Endothelial cell of umbilical vein (primary cell): ENCODE data around the gene AMT.

Source experiments
- EZH2 ChIP-seq: IDR thresholded peaks from 2 replicates; pipeline ENCODE4 v1.6.1; 2012; ENCODE audit warnings: borderline replicate concordance, low read depth, mild to moderate bottlenecking, moderate library complexity, low read length, inconsistent platforms; ENCODE audit not compliant: severe bottlenecking
- FOS ChIP-seq: IDR thresholded peaks from 2 replicates; pipeline ENCODE4 v1.6.1; 2011; ENCODE audit warnings: mild to moderate bottlenecking, low read length, moderate library complexity, borderline replicate concordance; ENCODE audit not compliant: insufficient read depth
- JUN ChIP-seq: IDR thresholded peaks from 2 replicates; pipeline ENCODE4 v1.6.1; 2011; ENCODE audit warnings: borderline replicate concordance, low read depth; ENCODE audit not compliant: insufficient read length, insufficient read depth
- MYC ChIP-seq: IDR thresholded peaks from one replicate; pipeline ENCODE4 v1.6.1; 2011; ENCODE audit warnings: mild to moderate bottlenecking, low read depth, low read length
- POLR2A ChIP-seq: IDR thresholded peaks from 2 replicates; pipeline ENCODE4 v1.6.1; 2012; ENCODE audit warnings: low read depth, mild to moderate bottlenecking, control low read depth, low read length
- POLR2AphosphoS5 ChIP-seq: IDR thresholded peaks from 2 replicates; pipeline ENCODE4 v1.6.1; 2012; ENCODE audit warnings: low read depth, mild to moderate bottlenecking, control low read depth, low read length, moderate library complexity; ENCODE audit not compliant: insufficient read depth
- TF ChIP-seq, protein P1 (sequence below), 2 donors: IDR thresholded peaks; 1 replicate in 1 of 2; 2 replicates in 1 of 2; pipeline ENCODE4 v1.5.1; 2011; ENCODE audit warnings: low read length in 2 of 2, mild to moderate bottlenecking in 2 of 2, moderate library complexity in 2 of 2, control low read depth in 1 of 2, inconsistent platforms in 1 of 2, low read depth in 1 of 2; ENCODE audit not compliant: insufficient read depth in 1 of 2; ENCODE audit errors: extremely low read depth in 1 of 2
- TF ChIP-seq, protein P2 (sequence below): IDR thresholded peaks from 2 replicates; pipeline ENCODE4 v1.6.1; 2011; ENCODE audit not compliant: insufficient read depth, insufficient read length

DNA sequence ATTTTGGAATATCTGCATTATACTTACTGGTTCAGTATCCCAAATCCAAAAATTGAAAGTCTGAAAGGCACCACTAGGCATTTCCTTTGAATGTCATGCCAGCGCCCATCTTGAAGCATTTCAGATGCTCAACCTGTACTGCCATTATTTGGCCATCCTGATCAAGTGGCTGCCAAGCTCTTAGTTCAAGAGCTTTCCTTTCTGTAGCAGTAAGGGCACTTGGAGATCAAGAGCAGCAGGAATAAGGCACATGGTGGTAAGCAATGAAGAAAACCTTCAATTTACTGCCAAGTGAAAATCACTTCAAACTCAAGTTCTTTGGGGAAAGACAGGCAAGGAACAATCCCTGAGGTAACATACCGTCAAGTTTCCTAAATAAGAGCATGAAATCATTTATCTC lies 20.5 kb downstream of the AMT start:
- TF ChIP-seq POLR2A (no peak), JUN (no peak), EZH2 (no peak), POLR2AphosphoS5 (no peak), MYC (no peak), FOS (no peak)
- TF ChIP-seq, protein P1, sequence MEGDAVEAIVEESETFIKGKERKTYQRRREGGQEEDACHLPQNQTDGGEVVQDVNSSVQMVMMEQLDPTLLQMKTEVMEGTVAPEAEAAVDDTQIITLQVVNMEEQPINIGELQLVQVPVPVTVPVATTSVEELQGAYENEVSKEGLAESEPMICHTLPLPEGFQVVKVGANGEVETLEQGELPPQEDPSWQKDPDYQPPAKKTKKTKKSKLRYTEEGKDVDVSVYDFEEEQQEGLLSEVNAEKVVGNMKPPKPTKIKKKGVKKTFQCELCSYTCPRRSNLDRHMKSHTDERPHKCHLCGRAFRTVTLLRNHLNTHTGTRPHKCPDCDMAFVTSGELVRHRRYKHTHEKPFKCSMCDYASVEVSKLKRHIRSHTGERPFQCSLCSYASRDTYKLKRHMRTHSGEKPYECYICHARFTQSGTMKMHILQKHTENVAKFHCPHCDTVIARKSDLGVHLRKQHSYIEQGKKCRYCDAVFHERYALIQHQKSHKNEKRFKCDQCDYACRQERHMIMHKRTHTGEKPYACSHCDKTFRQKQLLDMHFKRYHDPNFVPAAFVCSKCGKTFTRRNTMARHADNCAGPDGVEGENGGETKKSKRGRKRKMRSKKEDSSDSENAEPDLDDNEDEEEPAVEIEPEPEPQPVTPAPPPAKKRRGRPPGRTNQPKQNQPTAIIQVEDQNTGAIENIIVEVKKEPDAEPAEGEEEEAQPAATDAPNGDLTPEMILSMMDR (IDR thresholded peaks at IDR 0.05; ENCODE audit: extremely low read depth in 1 of 2, insufficient read depth in 1 of 2, low read depth in 1 of 2, low read length in 2 of 2): no peak
- TF ChIP-seq, protein P2, sequence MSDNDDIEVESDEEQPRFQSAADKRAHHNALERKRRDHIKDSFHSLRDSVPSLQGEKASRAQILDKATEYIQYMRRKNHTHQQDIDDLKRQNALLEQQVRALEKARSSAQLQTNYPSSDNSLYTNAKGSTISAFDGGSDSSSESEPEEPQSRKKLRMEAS: no peak
